HEK293T (cell line): ENCODE data around the gene KIF13A.
"Not testable (repeated sequence)": the region's sequence is repeated elsewhere in the genome, so short reads cannot be mapped to it uniquely, and the experiment has no call there.

Experiments used
- ARNT ChIP-seq: fragments of 450-650 bp; IDR thresholded peaks from 2 replicates; pipeline ENCODE4 v1.6.1; 2017; ENCODE audit warnings: mild to moderate bottlenecking
- BHLHE40 ChIP-seq: fragments of 450-650 bp; IDR thresholded peaks from 2 replicates; pipeline ENCODE4 v1.6.1; 2016; ENCODE audit warnings: mild to moderate bottlenecking, moderate library complexity, borderline replicate concordance
- ELF4 ChIP-seq: fragments of 450-650 bp; IDR thresholded peaks from 2 replicates; pipeline ENCODE4 v1.6.1; 2017; ENCODE audit warnings: antibody characterized with exemption
- FOXA1 ChIP-seq: fragments of 450-650 bp; IDR thresholded peaks from 2 replicates; pipeline ENCODE4 v1.6.1; 2016; ENCODE audit warnings: mild to moderate bottlenecking
- FOXK2 ChIP-seq: fragments of 450-650 bp; IDR thresholded peaks from 2 replicates; pipeline ENCODE4 v1.6.1; 2016; ENCODE audit warnings: mild to moderate bottlenecking
- FOXM1 ChIP-seq: fragments of 450-650 bp; IDR thresholded peaks from 2 replicates; pipeline ENCODE4 v1.6.1; 2017; ENCODE audit warnings: mild to moderate bottlenecking, borderline replicate concordance
- HDGF ChIP-seq: fragments of 450-650 bp; IDR thresholded peaks from 2 replicates; pipeline ENCODE4 v1.6.1; 2017; ENCODE audit warnings: antibody characterized with exemption, borderline replicate concordance
- L3MBTL2 ChIP-seq: fragments of 450-650 bp; conservative IDR thresholded peaks from 2 replicates; pipeline ENCODE4 v1.6.1; 2016; ENCODE audit warnings: mild to moderate bottlenecking
- NFRKB ChIP-seq: fragments of 450-650 bp; IDR thresholded peaks from 2 replicates; pipeline ENCODE4 v1.6.1; 2016; ENCODE audit warnings: mild to moderate bottlenecking, moderate library complexity
- SP1 ChIP-seq: fragments of 450-650 bp; IDR thresholded peaks from 2 replicates; pipeline ENCODE4 v1.6.1; 2017
- SUZ12 ChIP-seq: fragments of 450-650 bp; IDR thresholded peaks from 2 replicates; pipeline ENCODE4 v1.6.1; 2016; ENCODE audit warnings: mild to moderate bottlenecking
- TARDBP ChIP-seq: fragments of 450-650 bp; IDR thresholded peaks from 2 replicates; pipeline ENCODE4 v1.6.1; 2016
- ZNF384 ChIP-seq: fragments of 450-650 bp; IDR thresholded peaks from 2 replicates; pipeline ENCODE4 v1.6.1; 2016

DNA sequence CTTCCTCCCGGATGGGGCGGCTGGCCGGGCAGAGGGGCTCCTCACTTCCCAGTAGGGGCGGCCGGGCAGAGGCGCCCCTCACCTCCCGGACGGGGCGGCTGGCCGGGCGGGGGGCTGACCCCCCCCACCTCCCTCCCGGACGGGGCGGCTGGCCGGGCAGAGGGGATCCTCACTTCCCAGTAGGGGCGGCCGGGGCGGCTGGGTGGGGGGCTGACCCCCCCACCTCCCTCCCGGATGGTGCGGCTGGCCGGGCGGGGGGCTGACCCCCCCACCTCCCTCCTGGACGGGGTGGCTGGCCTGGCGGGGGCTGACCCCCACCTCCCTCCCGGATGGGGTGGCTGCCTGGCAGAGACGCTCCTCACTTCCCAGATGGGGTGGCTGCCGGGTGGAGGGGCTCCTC, 252.1 kb downstream of the KIF13A start:
- TF ChIP-seq FOXK2, SUZ12, FOXM1, BHLHE40, L3MBTL2, ARNT, TARDBP, SP1, ZNF384, HDGF, ELF4, NFRKB, FOXA1: not testable (repeated sequence)
